ENCODE results near the gene NDUFB2.

DNA sequence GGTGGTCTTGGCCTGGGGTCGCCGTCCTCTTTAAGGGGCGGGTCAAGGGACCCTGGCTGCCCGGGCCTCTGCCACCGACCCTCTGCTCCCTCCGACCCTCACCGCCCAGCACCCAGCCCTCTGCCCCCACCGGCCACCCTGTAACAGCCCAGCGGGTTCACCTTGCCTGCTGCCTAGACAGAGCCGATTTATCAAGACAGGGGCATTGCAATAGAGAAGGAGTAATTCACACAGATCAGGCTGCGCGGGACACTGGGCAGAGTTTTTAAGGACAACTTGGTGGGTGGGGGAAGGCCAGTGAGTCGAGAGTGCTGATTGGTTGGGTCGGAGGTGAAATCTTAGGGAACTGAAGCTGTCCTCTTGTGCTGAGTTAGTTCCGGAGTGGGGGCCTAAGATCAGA, 24.5 kb upstream of the NDUFB2 start:
- TF ChIP-seq EZH2 (IDR thresholded peaks at IDR 0.05; ENCODE audit: borderline replicate concordance, low read length): no peak
- TF ChIP-seq, protein P1, sequence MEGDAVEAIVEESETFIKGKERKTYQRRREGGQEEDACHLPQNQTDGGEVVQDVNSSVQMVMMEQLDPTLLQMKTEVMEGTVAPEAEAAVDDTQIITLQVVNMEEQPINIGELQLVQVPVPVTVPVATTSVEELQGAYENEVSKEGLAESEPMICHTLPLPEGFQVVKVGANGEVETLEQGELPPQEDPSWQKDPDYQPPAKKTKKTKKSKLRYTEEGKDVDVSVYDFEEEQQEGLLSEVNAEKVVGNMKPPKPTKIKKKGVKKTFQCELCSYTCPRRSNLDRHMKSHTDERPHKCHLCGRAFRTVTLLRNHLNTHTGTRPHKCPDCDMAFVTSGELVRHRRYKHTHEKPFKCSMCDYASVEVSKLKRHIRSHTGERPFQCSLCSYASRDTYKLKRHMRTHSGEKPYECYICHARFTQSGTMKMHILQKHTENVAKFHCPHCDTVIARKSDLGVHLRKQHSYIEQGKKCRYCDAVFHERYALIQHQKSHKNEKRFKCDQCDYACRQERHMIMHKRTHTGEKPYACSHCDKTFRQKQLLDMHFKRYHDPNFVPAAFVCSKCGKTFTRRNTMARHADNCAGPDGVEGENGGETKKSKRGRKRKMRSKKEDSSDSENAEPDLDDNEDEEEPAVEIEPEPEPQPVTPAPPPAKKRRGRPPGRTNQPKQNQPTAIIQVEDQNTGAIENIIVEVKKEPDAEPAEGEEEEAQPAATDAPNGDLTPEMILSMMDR (IDR thresholded peaks at IDR 0.05; ENCODE audit: low read length): no peak

Measured in OCI-LY1 (cell line).